Effector CD4-positive, alpha-beta T cell (primary cell): ENCODE data around the gene DUSP7.

ENCODE experiments used
- DNase-seq: peaks from one replicate; pipeline ENCODE4 v3.0.0-alpha.2; 2020

The DUSP7 gene

DNA sequence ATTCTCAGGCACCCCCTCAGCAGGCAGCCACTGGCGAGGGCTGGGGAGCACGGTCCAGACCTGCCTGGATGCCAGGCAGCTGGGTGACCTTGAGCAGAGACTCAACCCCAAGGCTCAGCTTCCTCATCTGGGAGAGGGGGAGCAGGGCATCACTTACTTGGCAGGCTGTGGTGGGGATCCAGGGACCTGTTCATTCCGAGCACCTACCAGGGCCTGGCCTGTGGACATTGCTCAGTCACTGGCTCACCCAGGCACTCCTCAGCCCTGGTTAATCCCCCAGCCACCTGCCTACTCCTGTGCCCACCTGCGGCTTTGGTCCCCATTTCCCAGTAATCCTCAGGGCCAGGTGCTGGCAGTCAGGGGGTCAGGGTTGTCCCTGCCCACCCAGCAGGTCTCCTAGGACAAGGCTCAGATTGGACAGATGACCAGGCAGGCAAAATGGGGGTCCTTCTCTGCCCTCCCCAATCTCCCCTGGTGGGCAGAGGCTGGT lies 51.4 kb downstream of the DUSP7 start:
- no peak for DNase-seq

GRCh38 chr3:52004163-52004787 lies 52.1 kb downstream of the DUSP7 start:
- DNase-seq: no peak

DNA sequence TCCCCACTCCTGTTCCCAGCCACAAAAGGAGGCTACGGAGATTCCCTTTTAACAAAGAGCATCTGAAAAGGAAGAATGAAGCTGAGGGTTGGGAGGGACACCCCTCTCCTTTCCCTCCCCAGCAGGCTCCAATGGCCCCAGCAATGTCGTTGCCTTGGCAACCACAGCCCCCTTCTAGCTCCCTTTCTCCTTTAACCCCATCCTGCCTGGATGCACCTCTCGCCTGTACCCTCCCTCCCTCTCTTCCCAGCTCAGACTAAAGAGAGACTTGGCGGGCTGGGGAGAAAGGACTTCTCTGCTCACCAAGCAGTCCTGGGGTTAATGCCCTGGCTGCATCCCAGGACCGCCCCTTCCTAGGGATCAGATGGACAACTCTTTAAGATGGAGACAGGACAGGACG lies 53.6 kb downstream of the DUSP7 start:
- no peak for DNase-seq

- peak; percentile 83 for DNase-seq
These were observed 54.9 kb downstream of the DUSP7 start for GRCh38 chr3:52001443-52001974.

DNA sequence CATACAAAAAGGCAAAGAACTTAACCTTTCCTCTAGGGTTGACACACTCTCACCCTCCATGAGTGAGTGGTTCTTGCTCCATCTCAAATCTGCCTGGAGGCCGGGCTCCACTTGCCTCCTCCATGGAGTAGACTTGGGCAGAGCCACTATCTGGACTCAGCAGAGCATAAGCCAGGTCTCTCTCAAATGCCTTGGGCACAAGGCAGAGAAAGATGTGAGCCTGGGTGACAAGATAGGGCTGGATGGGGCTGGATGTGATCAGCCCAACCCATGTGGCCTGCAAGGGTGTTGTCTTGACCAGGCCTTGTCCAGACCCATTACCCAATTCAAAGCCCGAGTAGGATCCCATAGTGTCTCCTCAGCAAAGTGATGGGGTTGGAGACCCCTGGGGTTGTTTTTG lies 56.5 kb downstream of the DUSP7 start:
- DNase-seq: no peak
